Activated CD8-positive, alpha-beta memory T cell treated with anti-CD3 and anti-CD28 coated beads, Interleukin-2, amount 50 U/mL, for 24 hours (primary cell): ENCODE results near the gene TRIP10.

Source experiments
- DNase-seq: peaks from one replicate; pipeline ENCODE4 v3.0.0-alpha.2; 2020; ENCODE audit errors: extremely low read depth

Gene TRIP10

GRCh38 chr19:6728346-6728745, 11.1 kb upstream of the TRIP10 start:
- DNase-seq: no peak

- DNase-seq: no peak
Observed at GRCh38 chr19:6729573-6730152, 9.8 kb upstream of the TRIP10 start.

DNA sequence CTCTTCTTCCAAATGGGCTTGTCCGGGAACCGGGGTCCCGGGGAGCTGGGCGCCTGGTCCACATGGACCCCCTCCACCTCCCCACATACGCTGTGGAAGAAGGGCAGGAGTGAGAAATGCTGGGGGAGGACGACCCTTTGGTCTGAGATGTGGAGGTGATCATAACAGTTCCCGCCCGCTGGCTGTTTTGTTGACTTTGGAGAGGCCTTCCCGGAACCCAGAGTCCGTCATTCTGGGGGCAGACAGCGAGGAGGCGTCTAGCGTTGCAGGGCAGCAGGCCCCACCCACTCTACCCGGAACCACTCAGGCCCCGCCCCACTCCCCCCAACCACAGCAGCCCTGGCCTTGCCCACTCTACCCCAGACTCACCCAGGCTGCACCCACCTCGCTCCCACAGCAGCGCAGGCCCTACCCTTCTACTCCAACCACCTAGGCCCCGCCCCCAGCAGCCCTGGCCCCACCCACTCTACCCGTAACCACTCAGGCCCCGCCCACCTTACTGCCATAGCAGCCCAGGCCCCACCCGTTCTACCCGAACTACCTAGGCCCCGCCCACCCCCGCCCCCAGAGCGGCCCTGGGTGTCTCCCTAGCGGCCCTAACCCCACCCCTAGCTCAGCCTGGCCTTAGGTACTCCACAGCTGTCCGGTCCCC, 9.2 kb upstream of the TRIP10 start:
- no peak for DNase-seq

DNA sequence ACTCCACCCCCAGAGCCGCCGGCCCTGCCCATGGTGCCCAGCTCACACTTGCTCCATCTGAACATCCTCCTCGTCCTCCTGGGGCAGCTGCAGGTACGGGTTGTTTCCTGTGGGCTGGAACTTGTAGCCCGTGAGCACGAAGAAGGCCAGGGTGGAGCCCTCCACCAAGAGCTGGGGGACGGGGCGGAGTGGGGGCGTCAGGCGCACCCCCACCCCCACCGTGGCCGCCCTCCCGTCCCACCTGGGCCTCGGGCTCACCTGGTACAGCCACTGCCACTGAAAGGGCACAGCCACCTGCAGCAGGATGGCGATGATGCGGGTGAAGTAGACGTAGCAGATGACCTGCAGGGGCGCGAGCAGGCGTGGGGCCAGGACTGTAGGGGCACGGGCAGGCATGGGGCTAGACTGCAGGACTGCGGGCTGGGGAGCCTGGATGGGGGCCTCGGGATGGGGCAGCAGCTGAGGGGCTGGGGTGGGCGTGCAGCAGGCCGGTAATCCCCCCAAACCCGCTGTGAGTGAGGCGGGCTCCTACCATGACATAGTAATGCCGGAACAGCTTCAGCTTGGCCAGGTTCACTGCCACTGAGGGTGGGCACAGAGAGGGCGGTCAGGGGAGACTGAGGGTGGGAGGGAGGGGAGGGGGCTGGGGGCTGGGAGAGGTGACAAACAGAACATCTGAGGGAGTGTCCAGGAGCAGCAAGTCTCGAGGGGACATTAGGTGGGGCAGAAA, 8.4 kb upstream of the TRIP10 start:
- no peak for DNase-seq

GRCh38 chr19:6731822-6732221, 7.7 kb upstream of the TRIP10 start:
- no peak for DNase-seq

- DNase-seq: no peak
Observed at GRCh38 chr19:6732803-6733337, 6.6 kb upstream of the TRIP10 start.

DNA sequence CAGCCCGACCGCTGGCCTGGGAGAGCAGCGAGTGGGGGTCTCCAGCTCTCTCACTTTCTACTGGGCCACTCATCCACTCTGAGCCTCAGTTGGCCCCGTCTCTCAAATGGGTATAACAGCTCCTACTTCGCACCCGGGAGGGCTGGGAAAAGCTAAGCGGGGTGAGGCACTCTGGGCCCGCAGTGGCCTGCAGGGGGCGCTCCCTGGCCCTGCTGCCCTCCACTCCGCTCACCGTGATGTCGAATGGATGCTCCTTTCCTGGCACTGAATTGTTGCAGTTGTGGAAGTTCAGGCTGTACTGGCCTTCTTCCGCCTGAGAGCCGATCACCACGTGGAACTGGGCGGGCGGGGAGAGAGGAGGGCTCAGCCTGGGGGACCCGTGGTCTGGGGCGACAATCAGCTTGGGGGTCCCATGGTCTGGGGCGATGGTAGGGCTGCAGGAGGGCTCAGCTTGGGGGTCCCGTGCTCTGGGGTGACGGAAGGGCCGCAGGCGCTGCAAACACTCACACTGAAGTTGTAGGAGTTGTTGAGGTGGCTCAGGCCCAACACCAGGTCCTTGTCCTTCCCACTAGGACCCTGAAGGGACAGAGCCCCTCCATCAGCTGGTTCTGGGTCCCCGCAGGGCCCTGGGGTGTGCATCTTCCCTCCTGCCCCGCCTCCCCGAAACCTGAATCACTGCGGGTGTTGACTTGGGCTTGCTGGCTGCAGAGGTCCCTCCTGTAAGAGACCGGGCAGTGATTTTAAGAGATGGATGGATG, 6.0 kb upstream of the TRIP10 start:
- DNase-seq: no peak

DNA sequence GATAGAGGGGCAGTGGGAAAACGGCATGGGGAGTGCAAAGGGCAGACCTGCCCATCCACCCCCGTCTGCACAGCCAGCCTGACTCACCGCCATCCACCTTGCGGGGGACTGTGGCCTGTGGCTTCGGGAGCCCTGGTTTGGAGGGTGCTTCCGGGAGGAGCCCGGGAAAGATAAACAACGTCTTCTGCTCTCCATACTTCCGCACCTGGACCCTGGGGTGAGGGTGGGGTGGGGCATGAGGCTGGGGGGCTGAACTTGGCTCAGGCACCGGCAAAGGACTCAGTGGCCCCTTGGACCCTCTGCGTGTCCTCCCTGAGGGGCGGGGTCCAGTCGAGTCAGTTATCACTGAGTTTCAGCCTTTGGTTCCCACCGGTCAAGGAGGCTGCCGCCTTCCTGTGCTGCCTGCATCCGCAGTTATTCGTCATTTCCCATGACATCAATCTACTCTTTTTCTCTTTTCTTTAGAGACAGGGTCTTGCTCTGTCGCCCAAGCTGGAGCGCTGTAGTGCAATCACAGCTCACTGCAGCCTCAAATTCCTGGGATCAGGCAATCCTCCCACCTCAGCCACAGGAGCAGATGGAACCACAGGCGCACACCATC, 5.3 kb upstream of the TRIP10 start:
- DNase-seq: no peak

DNA sequence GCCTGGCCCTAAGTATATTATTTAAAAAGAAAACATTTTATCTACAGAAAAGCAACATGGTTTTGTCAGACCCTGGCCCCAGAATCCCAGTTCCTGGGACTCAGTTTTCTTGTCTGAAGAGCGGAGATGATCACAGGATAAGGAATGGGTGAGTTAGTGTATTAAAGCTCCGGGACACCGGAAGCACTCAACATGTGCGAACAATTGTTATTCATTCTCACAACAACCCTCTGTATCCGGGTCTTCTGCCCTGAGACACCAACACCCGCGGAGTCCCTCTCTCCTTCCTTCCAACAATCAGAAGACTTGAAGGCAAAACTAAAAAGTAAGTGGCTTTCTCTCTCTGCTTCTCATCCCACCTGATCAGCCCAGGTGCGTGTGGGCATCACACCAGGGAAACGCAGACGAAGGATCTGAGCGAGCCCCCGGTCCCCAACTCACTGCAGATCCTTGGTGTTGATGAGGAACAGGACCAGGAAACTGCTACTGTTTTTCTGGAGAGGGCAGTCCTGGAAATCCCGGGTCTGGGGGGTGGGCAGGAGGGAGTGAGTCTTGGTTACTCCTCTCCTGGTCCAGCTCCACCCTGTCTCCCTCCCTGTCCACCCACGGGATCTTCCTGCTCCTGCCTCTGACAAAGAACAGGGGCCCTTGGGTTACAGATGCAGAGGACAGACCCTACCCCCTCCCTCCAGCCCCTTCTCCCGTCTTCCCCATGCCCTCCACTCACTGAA, 4.1 kb upstream of the TRIP10 start:
- DNase-seq: no peak

DNA sequence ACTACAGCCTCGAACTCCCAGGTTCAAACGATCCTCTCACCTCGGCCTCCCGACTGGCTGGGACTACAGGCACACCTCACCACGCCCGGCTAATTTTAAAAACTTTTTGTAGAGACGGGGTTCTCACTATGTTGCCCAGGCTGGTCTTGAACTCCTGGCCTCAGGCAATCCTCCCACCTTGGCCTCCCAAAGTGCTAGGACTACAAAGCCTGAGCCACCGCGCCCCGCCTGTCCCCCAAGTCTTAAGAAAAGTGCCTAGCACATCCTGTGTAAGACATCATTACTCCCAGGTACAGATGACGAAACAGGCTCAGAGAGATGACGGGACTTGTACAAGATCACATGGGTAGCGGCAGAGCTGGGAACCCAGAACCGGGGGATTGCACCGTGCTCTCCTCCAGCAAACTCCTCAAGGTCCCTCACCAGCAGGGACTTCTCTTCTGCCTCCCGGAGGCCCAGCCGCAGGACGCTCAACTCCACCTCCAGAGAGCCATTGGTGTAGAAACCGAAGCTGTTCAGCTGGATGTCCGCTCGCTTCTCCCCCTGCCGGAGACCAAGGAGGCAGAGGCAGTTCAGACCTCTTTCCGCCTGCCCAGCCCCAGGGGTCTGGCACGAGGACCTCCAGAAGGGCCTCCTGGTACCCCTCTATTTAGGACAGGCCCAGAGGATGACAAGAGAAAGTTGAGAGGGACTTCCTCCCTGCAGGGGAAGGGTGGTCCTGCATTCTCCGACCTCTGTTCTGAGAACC, 3.1 kb upstream of the TRIP10 start:
- DNase-seq: no peak

DNA sequence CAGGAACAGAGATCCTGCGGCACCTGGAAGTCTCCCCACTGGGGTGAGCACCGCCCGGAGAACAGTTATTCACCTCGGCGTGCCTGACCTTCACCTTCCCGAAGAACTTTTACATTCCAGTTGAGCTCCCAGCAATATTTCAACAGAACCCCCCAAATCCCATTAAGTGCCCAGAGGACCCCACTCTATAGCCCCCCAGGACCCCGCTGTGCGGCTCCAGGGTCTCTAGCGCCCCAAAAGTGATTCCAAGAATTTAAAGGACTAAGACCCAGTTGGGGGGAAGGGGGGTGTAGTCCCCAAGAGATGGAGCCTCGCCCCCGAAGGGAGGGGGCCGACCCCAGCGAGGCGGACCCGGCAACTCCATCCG, 2.6 kb upstream of the TRIP10 start:
- no peak for DNase-seq

GRCh38 chr19:6737284-6737872, 2.1 kb upstream of the TRIP10 start, which contains the start of gene GPR108:
Gene GPR108, minus strand, starts transcription at chr19:6737580. Its CDS starts 4 bp downstream, at chr19:6737576.
- peak; percentile 98 for DNase-seq

- DNase-seq: peak; percentile 62
Observed at GRCh38 chr19:6737873-6738786, 1.4 kb upstream of the TRIP10 start.

DNA sequence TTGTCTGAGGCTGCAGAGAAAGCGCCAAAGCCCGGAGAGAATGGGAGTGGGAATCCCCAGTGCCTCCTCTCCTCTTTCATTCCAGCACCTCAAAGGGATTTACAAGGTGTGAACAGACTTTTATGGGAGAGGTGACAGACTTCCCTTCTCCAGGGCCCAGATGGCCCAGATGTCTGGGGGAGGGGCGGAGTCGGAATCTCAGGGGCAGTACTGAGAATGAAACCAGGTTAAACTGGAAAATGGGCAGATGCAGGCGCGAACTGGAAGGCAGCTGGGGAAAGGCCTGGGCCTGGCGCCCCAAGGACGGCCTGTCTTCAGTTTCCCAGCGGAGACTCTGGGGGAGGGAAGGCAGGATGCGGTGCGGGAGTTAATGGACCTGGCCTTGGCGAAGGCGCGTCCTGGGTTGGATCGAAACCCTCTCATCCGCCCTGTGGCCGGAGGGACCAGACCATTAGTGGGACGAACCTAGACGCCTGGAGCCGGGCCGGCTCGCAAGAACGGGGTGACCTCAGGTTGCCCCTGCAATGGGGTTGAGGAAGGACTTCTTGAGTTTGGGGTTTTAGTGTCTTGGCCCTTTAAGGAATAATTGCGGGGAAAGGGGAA, 592 bp upstream of the TRIP10 start:
- no peak for DNase-seq

- DNase-seq: no peak
Observed at GRCh38 chr19:6739883-6740588, 556 bp downstream of the TRIP10 start.

DNA sequence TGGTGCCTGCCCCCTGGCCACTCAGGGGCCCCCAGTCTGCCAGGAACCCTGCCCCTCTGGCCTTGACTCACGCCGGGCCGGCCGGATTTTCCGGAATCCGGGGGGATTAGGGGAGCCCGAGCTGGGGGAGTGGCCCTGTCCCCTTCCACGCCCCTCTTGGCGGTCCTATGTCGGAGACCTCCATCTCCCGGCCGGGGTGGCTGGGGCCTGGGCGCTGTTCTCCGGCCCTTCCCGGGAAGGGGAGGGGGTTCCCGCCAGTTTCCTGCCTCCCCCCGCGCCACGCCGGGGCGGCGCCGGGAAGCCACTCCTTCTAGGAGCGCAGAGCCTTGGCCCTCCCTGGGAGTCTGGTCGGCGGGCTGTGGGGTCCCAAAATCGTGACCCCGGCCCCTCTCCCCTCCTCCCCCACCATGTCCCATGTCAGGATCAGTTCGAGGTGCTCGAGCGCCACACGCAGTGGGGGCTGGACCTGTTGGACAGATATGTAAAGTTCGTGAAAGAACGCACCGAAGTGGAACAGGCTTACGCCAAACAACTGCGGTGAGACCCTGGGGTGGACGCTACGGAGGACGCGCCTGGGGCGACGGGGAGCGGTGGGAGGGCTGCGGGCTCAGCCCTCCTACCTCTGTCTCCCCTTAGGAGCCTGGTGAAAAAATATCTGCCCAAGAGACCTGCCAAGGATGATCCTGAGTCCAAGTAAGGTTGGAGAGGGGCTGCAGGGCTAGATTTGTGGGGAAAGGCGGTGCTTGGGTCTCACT, 1.3 kb downstream of the TRIP10 start:
- DNase-seq: no peak

GRCh38 chr19:6743066-6743465, 3.6 kb downstream of the TRIP10 start:
- DNase-seq: no peak
